Measurements from ENCODE around the gene PITPNM2.

GRCh38 chr12:123149501-123150274 lies 1.2 kb downstream of the PITPNM2 start:
- TF ChIP-seq CTCF (IDR thresholded peaks at IDR 0.05): no peak
- TF ChIP-seq POLR2A (IDR thresholded peaks at IDR 0.05): no peak
